Muscle layer of colon (tissue), 2 donors: ENCODE results near the gene FRMD1.

Experiments
- H3K27ac ChIP-seq: one replicate; pipeline ENCODE4 v1.7.0; 2013; ENCODE audit warnings: low read depth, mild to moderate bottlenecking, low read length, moderate library complexity
- H3K27me3 ChIP-seq, 2 donors: one replicate each; pipeline ENCODE4 v1.7.0; 2013; ENCODE audit warnings: low read length in 2 of 2, mild to moderate bottlenecking in 2 of 2; ENCODE audit not compliant: insufficient read depth in 2 of 2, control insufficient read depth in 1 of 2
- H3K36me3 ChIP-seq: one replicate; pipeline ENCODE4 v1.7.0; 2013; ENCODE audit warnings: mild to moderate bottlenecking, low read length; ENCODE audit not compliant: insufficient read depth
- H3K4me1 ChIP-seq: one replicate; pipeline ENCODE4 v1.7.0; 2013; ENCODE audit warnings: mild to moderate bottlenecking, low read length; ENCODE audit not compliant: insufficient read depth
- H3K4me3 ChIP-seq, 2 donors: one replicate each; pipeline ENCODE4 v1.7.0; 2013; ENCODE audit warnings: low read length in 2 of 2, low read depth in 1 of 2, mild to moderate bottlenecking in 1 of 2, moderate library complexity in 1 of 2
- H3K9ac ChIP-seq: one replicate; pipeline ENCODE4 v1.7.0; 2013; ENCODE audit warnings: low read length
- H3K9me3 ChIP-seq: one replicate; pipeline ENCODE4 v1.7.0; 2013; ENCODE audit warnings: mild to moderate bottlenecking, low read length
- donor health status: abdominal sarcoma.
- donor health status: Adenocarcinoma of cecum.

Gene FRMD1

GRCh38 chr6:168107191-168107983 is 28.4 kb upstream of the FRMD1 start:
- Histone ChIP-seq H3K36me3 (no peaks in the 10 kb centered on the region), H3K9ac (no peak overlapping the region), H3K4me1 (no peaks in the 10 kb centered on the region), H3K27me3 (no peaks in the 10 kb centered on the region), H3K27ac (no peak overlapping the region), H3K9me3 (no peaks in the 10 kb centered on the region), H3K4me3 (no peak overlapping the region)

- H3K9ac ChIP-seq: no peak overlapping the region
- peaks cover 0 to 6% of the 10 kb centered on the region in 2 donors for H3K27me3 ChIP-seq
- no peaks in the 10 kb centered on the region for H3K36me3 ChIP-seq
- no peaks in the 10 kb centered on the region for H3K4me1 ChIP-seq
- no peaks in the 10 kb centered on the region for H3K9me3 ChIP-seq
- H3K4me3 ChIP-seq: no peak overlapping the region
- H3K27ac ChIP-seq: no peak overlapping the region
Measured at GRCh38 chr6:168106633-168107005, 27.6 kb upstream of the FRMD1 start.

GRCh38 chr6:168105813-168106632 is 27.0 kb upstream of the FRMD1 start:
- Histone ChIP-seq H3K4me1 (no peaks in the 10 kb centered on the region), H3K36me3 (no peaks in the 10 kb centered on the region), H3K4me3 (no peak overlapping the region), H3K27ac (no peak overlapping the region), H3K9ac (no peak overlapping the region), H3K27me3 (peaks cover 0 to 12% of the 10 kb centered on the region in 2 donors), H3K9me3 (no peaks in the 10 kb centered on the region)

GRCh38 chr6:168104636-168105035 is 25.6 kb upstream of the FRMD1 start:
- no peaks in the 10 kb centered on the region for H3K9me3 ChIP-seq
- H3K9ac ChIP-seq: no peak overlapping the region
- no peak overlapping the region for H3K27ac ChIP-seq
- H3K4me1 ChIP-seq: no peaks in the 10 kb centered on the region
- H3K36me3 ChIP-seq: no peaks in the 10 kb centered on the region
- H3K27me3 ChIP-seq: peaks cover 0 to 21% of the 10 kb centered on the region in 2 donors
- H3K4me3 ChIP-seq: no peak overlapping the region

GRCh38 chr6:168103050-168103830 is 24.2 kb upstream of the FRMD1 start:
- Histone ChIP-seq H3K9me3 (no peaks in the 10 kb centered on the region), H3K27me3 (peaks cover 0 to 27% of the 10 kb centered on the region in 2 donors), H3K4me3 (no peak overlapping the region), H3K4me1 (no peaks in the 10 kb centered on the region), H3K36me3 (no peaks in the 10 kb centered on the region), H3K27ac (no peak overlapping the region), H3K9ac (no peak overlapping the region)

- Histone ChIP-seq H3K36me3 (no peaks in the 10 kb centered on the region), H3K9me3 (no peaks in the 10 kb centered on the region), H3K27me3 (peaks cover 0 to 27% of the 10 kb centered on the region in 2 donors), H3K4me1 (no peaks in the 10 kb centered on the region), H3K27ac (no peak overlapping the region), H3K9ac (no peak overlapping the region), H3K4me3 (no peak overlapping the region)
Measured at GRCh38 chr6:168102315-168102985, 23.4 kb upstream of the FRMD1 start.

- Histone ChIP-seq H3K4me3 (no peak overlapping the region), H3K9ac (no peak overlapping the region), H3K27ac (no peak overlapping the region), H3K4me1 (no peaks in the 10 kb centered on the region), H3K36me3 (no peaks in the 10 kb centered on the region), H3K27me3 (peaks cover 0 to 27% of the 10 kb centered on the region in 2 donors), H3K9me3 (no peaks in the 10 kb centered on the region)
Measured at GRCh38 chr6:168101590-168102314, 22.7 kb upstream of the FRMD1 start.

GRCh38 chr6:168100803-168101589 is 22.0 kb upstream of the FRMD1 start:
- Histone ChIP-seq H3K9ac (no peak overlapping the region), H3K4me1 (no peaks in the 10 kb centered on the region), H3K27ac (no peak overlapping the region), H3K27me3 (peaks cover 0 to 27% of the 10 kb centered on the region in 2 donors), H3K4me3 (no peak overlapping the region), H3K9me3 (no peaks in the 10 kb centered on the region), H3K36me3 (no peaks in the 10 kb centered on the region)

- H3K4me1 ChIP-seq: no peaks in the 10 kb centered on the region
- H3K36me3 ChIP-seq: no peaks in the 10 kb centered on the region
- H3K9me3 ChIP-seq: no peaks in the 10 kb centered on the region
- H3K27ac ChIP-seq: no peak overlapping the region
- no peak overlapping the region for H3K9ac ChIP-seq
- H3K4me3 ChIP-seq: no peak overlapping the region
- peaks cover 0 to 27% of the 10 kb centered on the region in 2 donors for H3K27me3 ChIP-seq
Measured at GRCh38 chr6:168100011-168100802, 21.2 kb upstream of the FRMD1 start.
